Epithelial cell of esophagus (primary cell): Measurements from ENCODE around the gene MYOZ2.
"Not testable (repeated sequence)": the region's sequence is repeated elsewhere in the genome, so short reads cannot be mapped to it uniquely, and the experiment has no call there.

Experiments
- DNase-seq: peaks from one replicate; pipeline ENCODE4 v3.0.0; 2010; ENCODE audit warnings: low read depth
- H3K4me3 ChIP-seq: 2 replicates; pipeline ENCODE4 v1.5.1; 2011; ENCODE audit warnings: mild to moderate bottlenecking, low read length, control low read depth
- TF ChIP-seq, protein P1 (sequence below): IDR thresholded peaks from 2 replicates; pipeline ENCODE4 v1.5.1; 2011; ENCODE audit warnings: low read depth, mild to moderate bottlenecking, low read length, control low read depth, inconsistent platforms; ENCODE audit not compliant: insufficient read depth; ENCODE audit errors: missing control alignments

MYOZ2 gene

DNA sequence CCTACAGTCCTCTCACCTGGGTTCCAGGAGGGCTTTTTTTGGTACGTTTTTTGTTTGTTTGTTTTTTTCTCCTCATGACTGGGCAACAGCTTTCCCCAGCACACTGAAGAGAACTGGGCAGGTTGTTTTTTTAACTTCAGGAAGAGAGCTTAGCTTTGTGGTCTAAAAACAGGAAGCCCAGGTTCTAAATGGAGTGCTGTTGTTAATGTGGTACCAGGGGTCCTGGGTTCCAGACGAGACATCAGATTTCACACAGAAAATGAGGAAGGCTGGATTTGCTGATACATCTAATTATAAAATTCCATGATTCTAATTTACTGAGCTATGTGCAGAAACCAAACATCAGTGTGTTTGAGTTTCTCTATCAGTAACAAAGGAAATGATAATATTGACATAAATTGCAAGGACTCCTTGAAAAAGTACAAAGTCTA is 4.2 kb downstream of the MYOZ2 start:
- no peak for DNase-seq
- TF ChIP-seq, protein P1, sequence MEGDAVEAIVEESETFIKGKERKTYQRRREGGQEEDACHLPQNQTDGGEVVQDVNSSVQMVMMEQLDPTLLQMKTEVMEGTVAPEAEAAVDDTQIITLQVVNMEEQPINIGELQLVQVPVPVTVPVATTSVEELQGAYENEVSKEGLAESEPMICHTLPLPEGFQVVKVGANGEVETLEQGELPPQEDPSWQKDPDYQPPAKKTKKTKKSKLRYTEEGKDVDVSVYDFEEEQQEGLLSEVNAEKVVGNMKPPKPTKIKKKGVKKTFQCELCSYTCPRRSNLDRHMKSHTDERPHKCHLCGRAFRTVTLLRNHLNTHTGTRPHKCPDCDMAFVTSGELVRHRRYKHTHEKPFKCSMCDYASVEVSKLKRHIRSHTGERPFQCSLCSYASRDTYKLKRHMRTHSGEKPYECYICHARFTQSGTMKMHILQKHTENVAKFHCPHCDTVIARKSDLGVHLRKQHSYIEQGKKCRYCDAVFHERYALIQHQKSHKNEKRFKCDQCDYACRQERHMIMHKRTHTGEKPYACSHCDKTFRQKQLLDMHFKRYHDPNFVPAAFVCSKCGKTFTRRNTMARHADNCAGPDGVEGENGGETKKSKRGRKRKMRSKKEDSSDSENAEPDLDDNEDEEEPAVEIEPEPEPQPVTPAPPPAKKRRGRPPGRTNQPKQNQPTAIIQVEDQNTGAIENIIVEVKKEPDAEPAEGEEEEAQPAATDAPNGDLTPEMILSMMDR: no peak
- H3K4me3 ChIP-seq: no peak overlapping the region

DNA sequence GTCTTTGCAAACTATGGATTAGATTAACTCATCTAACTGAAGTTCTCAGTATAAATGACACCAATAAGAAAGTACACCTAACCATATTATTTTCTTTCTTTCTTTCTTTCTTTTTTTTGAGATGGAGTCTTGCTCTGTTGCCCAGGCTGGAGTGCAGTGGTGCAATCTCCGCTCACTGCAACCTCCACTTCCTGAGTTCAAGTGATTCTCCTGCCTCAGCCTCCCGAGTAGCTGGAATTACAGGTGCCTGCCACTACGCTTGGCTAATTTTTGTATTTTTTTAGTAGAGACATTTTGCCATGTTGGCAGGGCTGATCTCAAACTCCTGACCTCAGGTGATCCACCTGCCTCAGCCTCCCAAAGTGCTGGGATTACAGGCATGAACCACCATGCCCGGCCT is 5.7 kb downstream of the MYOZ2 start:
- not testable (repeated sequence) for H3K4me3 ChIP-seq, DNase-seq

DNA sequence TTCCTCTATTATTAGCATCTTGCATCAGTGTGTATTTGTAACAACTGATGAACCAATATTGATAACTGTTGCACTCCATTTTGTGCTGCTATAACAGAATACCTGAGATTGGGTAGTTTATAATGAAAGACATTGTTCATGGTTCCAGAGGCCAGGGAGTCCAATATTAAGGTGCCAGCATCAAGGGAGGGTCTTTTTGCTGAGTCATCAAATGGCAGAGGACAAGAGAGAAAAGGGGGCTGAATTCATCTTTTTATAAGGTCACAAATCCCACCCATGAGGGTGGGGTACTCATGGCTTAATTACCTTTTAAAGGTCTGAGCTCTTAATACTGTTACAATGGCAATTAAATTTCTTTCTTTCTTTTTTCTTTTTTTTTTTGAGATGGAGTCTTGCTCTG is 7.2 kb downstream of the MYOZ2 start:
- TF ChIP-seq, protein P1: no peak
- no peak for DNase-seq
- no peak overlapping the region for H3K4me3 ChIP-seq

DNA sequence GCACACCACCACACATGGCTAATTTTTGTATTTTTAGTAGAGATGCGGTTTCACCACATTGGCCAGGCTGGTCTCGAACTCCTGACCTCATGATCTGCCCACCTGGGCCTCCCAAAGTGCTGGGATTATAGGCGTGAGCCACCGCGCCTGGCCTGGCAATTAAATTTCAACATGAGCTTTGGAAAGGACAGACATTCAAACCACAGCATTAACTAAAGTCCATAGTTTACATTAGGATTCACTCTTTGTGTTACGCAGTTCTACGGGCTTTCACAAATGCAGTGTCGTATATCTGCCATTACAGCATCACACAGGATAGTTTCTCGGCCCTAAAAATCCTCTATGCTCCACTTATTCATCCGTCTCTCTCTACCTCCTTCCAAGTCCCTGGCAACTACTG is 7.7 kb downstream of the MYOZ2 start:
- not testable (repeated sequence) for DNase-seq, H3K4me3 ChIP-seq

DNA sequence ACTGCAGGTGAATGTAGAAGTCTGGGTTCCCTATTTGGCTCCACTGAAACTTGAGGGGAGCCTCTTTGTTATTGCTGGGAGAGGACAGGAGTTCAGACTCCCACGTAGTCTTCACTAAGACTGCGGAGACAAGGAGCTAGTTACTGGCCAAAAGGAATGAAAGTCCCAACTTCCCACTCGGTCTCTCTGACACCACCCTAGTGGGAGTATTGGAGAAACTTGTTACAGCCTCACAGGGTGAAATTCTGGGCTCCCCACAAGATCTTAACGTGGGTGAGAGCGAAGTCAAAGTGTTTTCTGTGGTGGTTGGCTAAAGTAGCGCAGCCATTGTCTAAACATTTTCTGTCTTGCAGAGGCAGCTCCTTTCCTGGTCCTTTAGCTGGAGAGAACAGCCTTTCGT is 13.5 kb downstream of the MYOZ2 start:
- no peak for DNase-seq
- TF ChIP-seq, protein P1: no peak
- H3K4me3 ChIP-seq: no peak overlapping the region

DNA sequence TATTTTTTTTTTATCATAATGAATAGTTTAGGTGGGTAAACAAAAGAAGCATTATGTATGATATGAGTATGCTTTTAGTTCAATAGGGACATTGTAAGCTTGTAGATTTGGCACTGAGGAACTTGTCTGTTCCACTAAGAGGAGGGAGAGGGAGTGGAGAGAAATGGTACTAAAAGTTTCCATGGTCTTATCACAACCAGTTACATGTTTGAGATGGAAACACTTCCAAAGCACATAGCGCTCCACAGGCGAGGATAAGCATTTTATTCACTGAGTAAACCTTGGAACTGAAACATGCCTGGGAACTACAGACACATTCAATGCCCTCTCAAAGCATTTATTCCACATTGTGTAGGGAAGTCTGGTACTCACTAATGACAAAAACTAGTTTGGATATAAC is 15.5 kb downstream of the MYOZ2 start:
- TF ChIP-seq, protein P1: no peak
- no peak overlapping the region for H3K4me3 ChIP-seq
- DNase-seq: no peak

DNA sequence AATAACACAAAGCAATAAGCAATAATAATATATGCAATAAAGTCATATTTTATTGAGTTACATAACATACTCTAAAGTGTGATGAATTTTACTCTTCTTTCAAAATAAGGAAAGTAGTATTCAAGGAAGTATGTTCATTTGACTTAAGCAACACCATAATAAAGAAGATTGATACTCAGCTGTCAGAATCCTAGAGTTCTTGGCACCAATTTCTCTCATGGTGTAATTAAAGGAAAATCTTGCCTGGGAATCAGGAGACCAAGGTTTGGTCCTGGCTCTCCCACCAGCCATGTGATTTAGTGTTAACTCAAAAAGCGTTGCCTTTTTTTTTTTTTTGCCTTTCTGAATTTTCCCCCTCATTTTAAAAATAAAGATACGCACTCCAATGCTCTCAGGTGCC is 17.1 kb downstream of the MYOZ2 start:
- TF ChIP-seq, protein P1: no peak
- H3K4me3 ChIP-seq: no peak overlapping the region
- no peak for DNase-seq

DNA sequence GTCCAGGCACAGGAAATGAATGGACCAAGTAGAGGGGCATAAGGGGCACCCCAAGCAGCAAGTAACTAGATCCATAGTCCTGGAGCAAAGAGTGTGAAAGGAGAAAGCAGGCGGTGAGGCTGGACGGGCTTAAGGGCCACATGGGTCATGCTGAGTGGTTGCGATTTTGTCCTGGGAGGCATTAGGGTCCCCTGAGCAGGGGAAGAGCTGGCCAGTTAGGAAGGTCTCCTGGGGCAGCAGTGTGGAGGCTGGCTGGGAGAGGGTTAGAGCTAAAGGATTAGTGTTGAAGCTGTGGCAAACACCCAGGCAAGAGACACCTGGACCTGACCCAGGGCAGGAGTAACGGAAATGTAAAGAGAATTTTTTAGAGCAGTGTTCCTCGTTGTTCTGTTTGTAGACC is 26.5 kb downstream of the MYOZ2 start:
- TF ChIP-seq, protein P1: no peak
- no peak for DNase-seq
- H3K4me3 ChIP-seq: no peak overlapping the region
